ENCODE measurements around the gene NGLY1.

NGLY1 gene

DNA sequence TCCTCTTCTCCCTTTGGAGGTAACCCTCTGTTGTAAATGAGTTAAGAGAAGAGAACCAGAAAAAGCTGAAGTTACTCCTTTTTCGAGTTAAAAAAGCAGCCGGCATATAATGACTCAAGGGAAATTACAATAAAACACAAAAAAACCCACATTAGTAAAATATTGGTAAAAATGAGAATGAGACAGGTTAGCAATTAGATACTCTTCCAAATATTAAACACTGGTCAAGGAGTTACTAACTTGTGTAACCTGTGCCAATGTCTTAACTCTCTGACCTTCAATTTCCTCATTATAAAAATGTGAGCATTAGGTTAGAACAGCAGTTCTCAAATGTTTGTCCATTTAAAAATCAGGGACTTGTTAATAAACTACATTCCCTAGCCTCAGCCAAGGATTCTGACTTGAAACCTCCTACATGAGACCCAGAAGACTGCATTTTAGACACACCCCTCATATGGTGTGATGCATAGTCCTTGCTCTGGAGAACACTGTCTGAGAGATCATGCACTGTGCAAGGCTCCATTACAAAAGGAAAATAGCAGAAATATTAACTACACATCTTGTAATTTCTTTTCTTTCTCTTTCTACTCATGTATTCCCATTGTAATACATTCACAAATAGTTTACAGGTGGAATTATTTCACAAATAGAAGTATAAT lies 75.8 kb downstream of the NGLY1 start:
- Mint-ChIP-seq H3K4me1 (no peaks in the 10 kb centered on the region), H3K27me3 (no peaks in the 10 kb centered on the region), H3K27ac (no peak overlapping the region), H3K9me3 (no peaks in the 10 kb centered on the region), H3K36me3 (no peaks in the 10 kb centered on the region), H3K4me3 (no peak overlapping the region)
- ATAC-seq (replicated peaks) (no peak), DNase-seq (no peak)

DNA sequence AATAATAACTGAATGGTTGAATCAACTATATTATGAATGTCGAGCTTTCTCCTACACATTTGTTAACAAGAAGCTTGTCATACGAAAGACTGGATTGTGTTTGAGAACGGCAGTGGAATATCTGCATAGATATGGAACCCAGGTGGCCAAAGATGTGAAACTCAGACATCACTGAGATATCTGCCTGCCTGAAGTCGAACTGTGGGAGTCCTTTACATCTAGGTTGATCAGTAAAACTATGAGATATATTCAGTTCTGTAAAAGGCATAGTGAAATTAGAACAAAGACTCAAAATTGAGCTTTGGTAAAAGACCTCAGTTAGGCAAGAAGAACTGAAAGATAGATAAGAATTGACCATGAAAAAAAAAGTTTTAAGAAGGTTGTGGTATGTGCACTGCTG lies 77.0 kb downstream of the NGLY1 start:
- H3K27ac Mint-ChIP-seq, result no peak overlapping the region
- ATAC-seq (replicated peaks) (no peak), DNase-seq (no peak)
- H3K4me3 Mint-ChIP-seq, result no peak overlapping the region
- H3K4me1 Mint-ChIP-seq, result no peaks in the 10 kb centered on the region
- no peaks in the 10 kb centered on the region for H3K36me3 Mint-ChIP-seq
- H3K27me3 Mint-ChIP-seq, result no peaks in the 10 kb centered on the region
- no peaks in the 10 kb centered on the region for H3K9me3 Mint-ChIP-seq

DNA sequence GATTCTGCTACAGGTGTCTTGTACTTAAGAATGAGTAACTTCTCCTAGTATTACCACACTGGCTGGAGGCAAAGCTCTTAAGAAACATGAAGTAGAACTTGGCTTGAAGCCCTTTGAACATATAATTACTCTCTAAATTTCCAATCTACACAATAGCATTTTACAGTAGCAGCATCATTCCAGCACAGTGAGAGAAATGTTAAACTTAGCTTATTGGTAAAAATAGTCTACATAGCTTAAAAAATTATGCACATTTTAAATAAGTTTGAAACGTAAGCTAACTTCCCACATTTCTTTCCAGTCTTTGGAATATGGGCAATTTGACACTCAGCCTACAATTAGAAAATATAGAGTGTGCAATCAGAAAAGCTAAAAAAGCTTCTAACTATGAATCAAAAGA lies 85.7 kb downstream of the NGLY1 start:
- no peaks in the 10 kb centered on the region for H3K27me3 Mint-ChIP-seq
- ATAC-seq (replicated peaks) (no peak), DNase-seq (no peak)
- peaks cover 2 to 10% of the 10 kb centered on the region in 2 donors for H3K4me1 Mint-ChIP-seq
- H3K9me3 Mint-ChIP-seq, result no peaks in the 10 kb centered on the region
- no peaks in the 10 kb centered on the region for H3K36me3 Mint-ChIP-seq
- no peak overlapping the region for H3K4me3 Mint-ChIP-seq
- H3K27ac Mint-ChIP-seq, result no peak overlapping the region

DNA sequence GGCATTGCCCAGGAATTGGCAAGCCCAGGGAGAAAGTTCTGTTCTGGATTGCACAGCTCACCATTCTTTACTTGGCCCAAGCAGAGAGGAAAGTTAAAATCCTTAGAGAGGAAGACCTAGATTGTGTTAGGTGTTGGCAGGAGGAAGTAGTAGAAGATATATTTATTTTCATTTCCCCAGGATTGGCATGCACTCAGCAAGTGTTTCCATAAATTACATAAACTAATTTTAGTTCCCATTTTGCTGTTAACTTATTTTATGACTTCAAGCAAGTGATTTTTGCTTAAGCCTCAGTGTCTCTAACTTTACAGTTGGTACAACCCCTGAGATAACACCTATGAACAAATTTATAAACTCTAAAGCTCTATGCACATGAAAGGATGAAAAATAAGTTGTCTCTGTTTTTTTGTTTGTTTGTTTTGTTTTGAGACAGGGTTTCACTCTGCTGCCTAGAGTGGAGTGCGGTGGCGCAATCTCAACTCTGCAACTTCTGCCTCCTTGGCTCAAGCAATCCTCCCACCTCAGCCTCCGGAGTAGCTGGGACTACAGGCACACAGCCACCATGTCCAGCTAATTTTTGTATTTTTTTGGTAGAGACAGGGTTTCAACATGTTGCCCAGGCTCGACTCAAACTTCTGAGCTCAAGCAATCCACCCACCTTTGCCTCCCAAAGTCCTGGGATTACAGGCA lies 87.4 kb downstream of the NGLY1 start:
- no peak overlapping the region for H3K27ac Mint-ChIP-seq
- H3K9me3 Mint-ChIP-seq, result no peaks in the 10 kb centered on the region
- DNase-seq, result no peak
- no peak overlapping the region for H3K4me3 Mint-ChIP-seq
- H3K27me3 Mint-ChIP-seq, result no peaks in the 10 kb centered on the region
- no peak for ATAC-seq (replicated peaks)
- peaks cover 2 to 10% of the 10 kb centered on the region in 2 donors for H3K4me1 Mint-ChIP-seq
- no peaks in the 10 kb centered on the region for H3K36me3 Mint-ChIP-seq

DNA sequence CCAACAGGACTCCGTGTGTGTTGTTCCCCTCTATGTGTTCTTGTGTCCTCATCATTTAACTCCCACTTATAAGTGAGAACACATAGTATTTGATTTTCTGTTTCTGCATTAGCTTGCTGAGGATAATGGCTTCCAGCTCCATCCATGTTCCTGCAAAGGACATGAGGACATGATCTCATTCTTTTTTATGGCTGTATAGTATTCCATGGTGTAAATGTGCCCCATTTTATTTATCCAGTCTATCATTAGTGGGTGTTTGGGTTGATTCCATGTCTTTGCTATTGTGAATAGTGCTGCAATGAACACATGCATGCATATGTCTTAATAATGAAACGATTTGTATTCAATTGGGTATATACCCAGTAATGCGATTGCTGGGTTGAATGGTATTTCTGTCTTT lies 90.0 kb downstream of the NGLY1 start:
- no peak overlapping the region for H3K4me3 Mint-ChIP-seq
- no peaks in the 10 kb centered on the region for H3K9me3 Mint-ChIP-seq
- peaks cover 2 to 10% of the 10 kb centered on the region in 2 donors for H3K4me1 Mint-ChIP-seq
- ATAC-seq (replicated peaks), result no peak
- DNase-seq, result no peak
- H3K27ac Mint-ChIP-seq, result no peak overlapping the region
- no peaks in the 10 kb centered on the region for H3K36me3 Mint-ChIP-seq
- H3K27me3 Mint-ChIP-seq, result no peaks in the 10 kb centered on the region

DNA sequence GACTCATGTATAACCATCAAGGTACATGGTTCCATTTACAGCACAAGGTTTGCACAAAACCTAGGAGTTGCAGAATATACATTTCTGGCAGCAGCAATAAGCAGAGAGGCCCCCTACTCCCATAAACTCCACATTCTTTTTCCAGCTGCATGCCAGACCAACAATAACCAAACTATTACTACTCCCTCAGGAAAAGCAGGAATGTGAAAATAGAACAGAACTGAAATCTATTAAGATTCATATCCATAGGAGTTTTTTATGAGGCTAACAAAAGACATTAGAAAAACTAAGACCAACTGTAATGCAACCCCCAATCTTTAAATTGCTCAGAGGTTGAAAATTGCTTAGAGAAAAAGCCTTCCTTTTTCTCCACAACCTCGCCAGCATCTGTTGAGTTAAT lies 90.9 kb downstream of the NGLY1 start:
- no peaks in the 10 kb centered on the region for H3K9me3 Mint-ChIP-seq
- ATAC-seq (replicated peaks) (no peak), DNase-seq (no peak)
- H3K4me1 Mint-ChIP-seq, result peaks cover 2 to 10% of the 10 kb centered on the region in 2 donors
- H3K27me3 Mint-ChIP-seq, result no peaks in the 10 kb centered on the region
- no peak overlapping the region for H3K4me3 Mint-ChIP-seq
- no peaks in the 10 kb centered on the region for H3K36me3 Mint-ChIP-seq
- H3K27ac Mint-ChIP-seq, result no peak overlapping the region

DNA sequence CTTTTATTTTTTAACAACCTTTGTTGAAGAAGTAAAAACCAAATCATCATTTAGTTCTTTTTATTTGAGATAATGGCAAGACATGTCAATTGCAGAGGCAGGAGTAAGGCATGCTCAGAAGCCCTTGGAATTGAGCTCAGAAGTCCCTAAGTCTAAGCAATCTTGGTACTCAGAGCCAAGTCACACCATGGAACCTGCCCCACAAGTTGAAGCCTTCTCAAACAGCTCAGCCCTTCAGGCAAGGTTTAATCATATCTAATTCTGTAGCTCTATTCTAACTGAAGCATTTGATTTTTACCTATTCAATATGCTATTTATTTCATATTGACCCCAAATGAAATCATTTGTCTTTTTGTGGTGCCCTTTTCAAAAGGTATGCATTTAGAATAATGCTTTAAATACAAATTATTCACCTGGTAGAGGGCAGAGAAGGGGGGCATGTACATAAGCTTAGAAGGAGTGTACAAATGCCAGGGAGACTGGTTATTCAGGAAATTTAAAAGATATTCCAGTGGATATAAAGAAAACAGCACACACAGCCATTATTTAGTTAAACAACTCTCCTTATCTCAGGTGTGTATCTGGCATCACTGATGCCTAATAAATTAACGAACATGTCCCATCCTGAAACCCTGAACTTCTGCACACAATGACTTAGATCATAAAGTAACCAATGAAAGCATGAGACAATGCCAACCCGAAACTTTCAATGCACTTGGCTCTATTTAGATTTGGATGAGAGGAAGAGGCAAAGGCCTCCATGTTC lies 92.3 kb downstream of the NGLY1 start:
- DNase-seq (no peak), ATAC-seq (replicated peaks) (no peak)
- Mint-ChIP-seq H3K27ac (no peak overlapping the region), H3K9me3 (no peaks in the 10 kb centered on the region), H3K27me3 (no peaks in the 10 kb centered on the region), H3K36me3 (no peaks in the 10 kb centered on the region), H3K4me3 (no peak overlapping the region), H3K4me1 (peaks cover 2 to 7% of the 10 kb centered on the region in 2 donors)

DNA sequence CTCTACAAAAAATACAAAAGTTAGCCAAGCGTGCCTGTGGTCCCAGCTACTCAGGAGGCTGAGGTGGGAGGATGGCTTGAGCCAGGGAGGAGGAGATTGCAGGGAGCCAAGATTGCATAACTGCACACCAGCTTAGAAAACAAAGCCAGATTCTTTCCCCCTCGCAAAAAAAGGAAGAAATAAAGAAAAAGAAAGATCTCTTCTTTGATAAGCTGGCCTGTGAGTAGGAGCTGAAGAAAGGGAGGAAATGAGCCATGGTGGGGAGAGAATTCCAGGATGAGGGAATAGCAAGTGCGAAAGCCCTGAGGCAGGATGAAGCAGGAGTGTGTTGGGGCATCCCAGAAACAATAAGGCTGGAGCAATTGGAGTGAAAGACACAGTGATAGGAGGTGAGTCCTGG lies 94.0 kb downstream of the NGLY1 start:
- Mint-ChIP-seq H3K36me3 (no peaks in the 10 kb centered on the region), H3K9me3 (no peaks in the 10 kb centered on the region), H3K27ac (no peak overlapping the region), H3K4me1 (no peaks in the 10 kb centered on the region), H3K27me3 (no peaks in the 10 kb centered on the region), H3K4me3 (no peak overlapping the region)
- ATAC-seq (replicated peaks) (no peak), DNase-seq (no peak)

DNA sequence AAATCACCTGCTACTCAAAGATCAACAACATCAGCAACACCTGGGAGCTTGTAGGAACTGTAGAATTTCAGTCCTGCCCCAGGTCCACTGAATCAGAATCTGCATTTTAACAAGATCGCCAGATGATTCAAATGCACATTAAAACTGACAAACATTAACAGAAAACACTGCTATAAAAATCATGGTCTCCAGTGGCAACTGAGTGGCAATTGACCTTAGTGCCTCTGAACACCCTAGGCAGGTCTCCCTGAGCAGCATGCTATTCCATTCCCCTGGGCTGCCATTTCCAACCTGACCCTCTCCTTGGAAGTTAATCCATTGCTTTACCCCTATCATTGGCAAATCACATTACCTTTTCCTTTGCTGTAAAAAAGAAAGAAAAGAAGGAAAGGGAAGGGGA lies 95.5 kb downstream of the NGLY1 start:
- Mint-ChIP-seq H3K4me3 (no peak overlapping the region), H3K27me3 (no peaks in the 10 kb centered on the region), H3K36me3 (no peaks in the 10 kb centered on the region), H3K27ac (no peak overlapping the region), H3K9me3 (no peaks in the 10 kb centered on the region), H3K4me1 (no peaks in the 10 kb centered on the region)
- ATAC-seq (replicated peaks), result no peak
- no peak for DNase-seq

DNA sequence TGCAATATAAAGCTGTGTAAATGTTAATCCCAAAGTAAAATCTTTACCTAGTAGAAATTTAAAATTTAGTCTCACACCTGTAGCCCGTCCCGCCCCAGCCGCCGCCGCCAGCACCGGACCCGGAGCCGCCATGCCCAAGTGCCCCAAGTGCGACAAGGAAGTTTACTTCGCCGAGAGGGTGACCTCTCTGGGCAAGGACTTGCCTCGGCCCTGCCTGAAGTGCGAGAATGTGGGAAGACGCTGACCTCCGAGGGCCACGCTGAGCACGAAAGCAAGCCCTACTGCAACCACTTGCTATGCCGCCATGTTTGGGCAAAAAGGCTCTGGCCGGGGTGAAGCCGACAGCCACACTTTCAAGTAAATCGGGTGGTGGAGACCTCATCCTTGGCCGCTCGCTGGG lies 96.5 kb downstream of the NGLY1 start:
- ATAC-seq (replicated peaks) (no peak), DNase-seq (no peak)
- no peaks in the 10 kb centered on the region for H3K27me3 Mint-ChIP-seq
- H3K36me3 Mint-ChIP-seq, result no peaks in the 10 kb centered on the region
- no peak overlapping the region for H3K27ac Mint-ChIP-seq
- no peaks in the 10 kb centered on the region for H3K9me3 Mint-ChIP-seq
- no peak overlapping the region for H3K4me3 Mint-ChIP-seq
- no peaks in the 10 kb centered on the region for H3K4me1 Mint-ChIP-seq

DNA sequence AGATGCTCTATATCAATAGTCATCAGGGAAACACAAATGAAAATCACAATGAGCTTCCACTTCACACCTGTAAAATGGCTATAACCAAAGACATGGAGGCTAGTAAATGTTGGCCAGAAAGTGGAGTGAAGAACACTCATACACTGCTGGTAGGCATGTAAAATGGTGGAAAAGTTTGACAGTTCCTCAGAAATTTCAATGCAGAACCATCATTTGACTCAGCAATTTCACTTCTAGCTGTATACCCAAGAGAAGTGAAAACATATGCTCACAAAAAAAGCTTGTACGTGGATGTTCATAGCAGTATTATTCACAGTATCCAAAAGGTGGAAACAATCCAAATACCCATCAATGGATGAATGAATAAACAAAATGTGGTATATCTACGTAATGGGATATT lies 99.4 kb downstream of the NGLY1 start:
- ATAC-seq (replicated peaks) (peak; percentile 66 to 80), DNase-seq (no peak)
- Mint-ChIP-seq H3K4me3 (no peak overlapping the region), H3K27me3 (no peaks in the 10 kb centered on the region), H3K9me3 (no peaks in the 10 kb centered on the region), H3K27ac (no peak overlapping the region), H3K36me3 (no peaks in the 10 kb centered on the region), H3K4me1 (no peaks in the 10 kb centered on the region)

DNA sequence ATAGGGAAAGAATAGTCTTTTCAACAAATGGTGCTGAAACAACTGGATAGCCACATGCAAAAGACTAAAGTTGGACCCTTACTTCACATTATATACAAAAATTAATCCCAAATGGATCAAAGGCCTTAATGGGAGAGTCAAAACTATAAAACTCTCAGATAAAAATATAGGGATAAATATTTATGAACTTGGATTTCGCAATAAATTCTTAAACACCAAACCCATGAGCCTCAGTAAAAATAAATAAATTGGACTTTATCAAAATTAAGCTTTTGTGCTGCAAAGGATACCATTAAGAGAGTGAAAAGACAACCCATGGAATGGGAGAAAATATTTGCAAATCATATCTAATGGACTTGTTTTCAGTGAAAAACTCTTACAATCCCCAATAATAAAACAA lies 99.8 kb downstream of the NGLY1 start:
- H3K4me1 Mint-ChIP-seq, result no peaks in the 10 kb centered on the region

DNA sequence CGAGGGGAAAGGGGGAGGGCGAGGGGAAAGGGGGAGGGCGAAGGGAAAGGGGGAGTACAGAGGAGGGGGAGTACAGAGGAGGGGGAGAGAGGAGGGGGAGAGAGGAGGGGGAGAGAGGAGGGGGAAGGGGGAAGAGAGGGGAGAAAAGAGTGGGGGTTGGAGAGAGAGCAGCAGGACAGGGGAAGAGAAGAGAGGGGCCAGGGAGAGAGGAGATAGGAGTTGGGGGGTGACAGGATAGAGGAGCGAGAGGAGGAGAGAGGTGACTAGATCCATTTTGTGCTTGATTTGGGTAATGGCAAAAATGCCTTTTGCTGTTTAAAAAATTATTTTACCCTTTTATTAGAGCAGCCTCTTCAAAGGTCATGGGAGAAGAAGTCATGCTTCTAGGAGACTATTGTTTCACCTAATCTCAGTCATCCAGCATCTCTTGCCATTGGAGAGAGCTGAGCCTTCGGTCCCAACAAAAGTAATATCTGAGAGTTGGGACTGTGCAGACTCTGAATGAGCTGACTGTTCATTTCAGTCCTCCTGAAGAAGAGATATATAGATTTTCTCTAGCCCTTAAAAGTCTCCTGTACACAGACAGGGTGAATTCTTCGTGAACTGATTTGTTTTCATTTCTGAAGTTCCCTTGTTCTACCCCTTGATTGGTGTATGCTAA lies 103.5 kb downstream of the NGLY1 start:
- ATAC-seq (replicated peaks) (no peak), DNase-seq (no peak)
- no peaks in the 10 kb centered on the region for H3K9me3 Mint-ChIP-seq
- no peaks in the 10 kb centered on the region for H3K27me3 Mint-ChIP-seq
- no peak overlapping the region for H3K27ac Mint-ChIP-seq
- no peaks in the 10 kb centered on the region for H3K36me3 Mint-ChIP-seq
- no peaks in the 10 kb centered on the region for H3K4me1 Mint-ChIP-seq
- H3K4me3 Mint-ChIP-seq, result no peak overlapping the region

More for the DNA sequence above, 99.8 kb downstream of the NGLY1 start:
- no peak for DNase-seq
- Mint-ChIP-seq H3K36me3 (no peaks in the 10 kb centered on the region), H3K4me3 (no peak overlapping the region), H3K9me3 (no peaks in the 10 kb centered on the region), H3K27ac (no peak overlapping the region), H3K27me3 (no peaks in the 10 kb centered on the region)
- ATAC-seq (replicated peaks), result no peak

DNA sequence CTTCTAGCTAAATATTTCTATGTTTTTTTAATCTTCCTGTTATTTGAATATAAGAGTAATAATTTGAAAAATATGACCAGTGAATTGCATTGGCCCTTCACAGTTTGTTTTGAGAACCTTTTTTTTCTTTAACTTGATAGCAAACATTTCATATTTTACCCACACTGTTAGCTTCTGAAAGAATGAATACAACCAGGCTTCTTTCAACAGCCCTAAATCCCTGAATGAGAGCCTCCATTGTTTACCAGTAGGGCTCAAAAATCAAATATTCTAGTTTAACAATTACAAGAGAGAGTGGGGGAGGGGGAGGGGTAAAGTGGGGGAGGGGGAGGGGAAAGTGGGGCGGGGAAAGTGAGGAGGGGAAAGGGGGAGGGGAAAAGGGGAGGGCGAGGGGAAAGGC lies 104.1 kb downstream of the NGLY1 start:
- Mint-ChIP-seq H3K4me3 (no peak overlapping the region), H3K4me1 (no peaks in the 10 kb centered on the region), H3K36me3 (no peaks in the 10 kb centered on the region)

More for the DNA sequence above, 104.1 kb downstream of the NGLY1 start:
- ATAC-seq (replicated peaks) (no peak), DNase-seq (no peak)
- no peaks in the 10 kb centered on the region for H3K27me3 Mint-ChIP-seq
- H3K9me3 Mint-ChIP-seq, result no peaks in the 10 kb centered on the region
- no peak overlapping the region for H3K27ac Mint-ChIP-seq
